Ishikawa (cell line): ENCODE results near the gene KDM4B.

Source experiments
- NFIC ChIP-seq: IDR thresholded peaks from 2 replicates; pipeline ENCODE4 v1.6.1; 2012
- RAD21 ChIP-seq: IDR thresholded peaks from 2 replicates; pipeline ENCODE4 v1.6.1; 2012; ENCODE audit warnings: low read depth

DNA sequence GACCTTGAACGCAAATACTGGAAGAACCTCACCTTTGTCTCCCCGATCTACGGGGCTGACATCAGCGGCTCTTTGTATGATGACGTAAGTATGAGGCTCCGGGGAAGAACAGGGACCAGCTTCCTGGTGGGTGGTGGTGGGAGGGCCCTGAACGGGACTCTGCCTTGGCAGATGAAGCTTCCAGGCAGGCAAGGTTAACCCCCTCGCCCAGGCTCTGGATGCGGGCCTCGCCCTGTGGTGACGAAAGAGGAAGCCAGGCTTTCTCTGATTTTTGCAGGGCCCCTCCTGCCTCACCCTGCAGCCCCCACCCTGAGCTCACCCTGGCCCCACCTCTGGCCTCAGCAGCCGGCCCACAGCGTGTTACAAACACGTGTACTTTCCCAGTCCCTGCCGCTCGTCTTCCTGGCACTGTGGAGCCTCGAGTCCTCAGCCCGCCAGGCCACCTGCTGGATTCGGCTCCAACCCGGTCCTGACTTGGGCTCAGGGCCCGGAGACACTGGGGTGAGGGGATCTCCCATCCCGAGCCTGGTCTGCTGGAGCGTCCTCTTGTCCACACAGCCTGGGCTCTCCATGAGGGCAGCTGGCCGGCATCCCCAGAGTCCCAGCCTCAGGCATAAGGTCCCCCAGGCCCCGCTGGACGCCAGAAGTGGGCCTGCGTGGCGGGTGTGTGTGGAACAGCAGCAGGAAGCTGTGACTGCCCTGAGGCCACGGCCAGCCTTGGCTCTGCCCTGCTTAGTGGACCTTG, 72.4 kb downstream of the KDM4B start:
- TF ChIP-seq RAD21: no peak
- no peak for TF ChIP-seq NFIC
